Measurements from ENCODE around the gene CA9. TPM values are rescaled to one million over a fixed set of nuclear protein-coding genes. Genes with fewer than 3 reads are reported as not detected.

Gene CA9
- total RNA-seq, 1 experiment from 2014 or later: 8.5 TPM

DNA sequence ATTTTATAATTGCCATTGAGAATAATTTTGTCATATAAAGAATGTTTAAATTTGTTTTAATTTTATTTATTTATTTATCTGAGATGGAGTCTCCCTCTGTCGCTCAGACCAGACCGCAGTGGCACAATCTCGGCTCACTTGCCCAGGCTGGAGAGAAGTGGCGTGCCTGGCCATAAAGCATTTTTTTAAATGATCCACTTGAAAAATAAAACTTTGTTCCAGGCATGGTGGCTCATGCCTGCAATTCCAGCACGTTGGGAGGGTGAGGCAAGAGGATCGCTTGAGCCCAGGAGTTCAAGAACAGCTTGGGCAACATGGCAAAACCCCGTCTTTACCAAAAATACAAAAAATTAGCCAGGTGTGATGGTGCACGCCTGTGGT, 20.9 kb upstream of the CA9 start (continued):
- TF ChIP-seq REST (IDR thresholded peaks at IDR 0.05; ENCODE audit: low read depth) (no peak), ATF3 (IDR thresholded peaks at IDR 0.05) (no peak), RAD21 (IDR thresholded peaks at IDR 0.05; ENCODE audit: low read depth) (no peak), SIN3A (IDR thresholded peaks at IDR 0.05; ENCODE audit: low read depth) (no peak), ELF1 (IDR thresholded peaks at IDR 0.05; ENCODE audit: borderline replicate concordance, low read depth) (no peak), TCF7L2 (IDR thresholded peaks at IDR 0.05; ENCODE audit: borderline replicate concordance, extremely low read depth, insufficient read depth, insufficient read length) (no peak), ZFX (IDR thresholded peaks at IDR 0.05) (no peak), SP1 (IDR thresholded peaks at IDR 0.05; ENCODE audit: low read depth) (no peak), FOSL1 (IDR thresholded peaks at IDR 0.05; ENCODE audit: low read depth) (no peak)
- TF ChIP-seq, protein P1, sequence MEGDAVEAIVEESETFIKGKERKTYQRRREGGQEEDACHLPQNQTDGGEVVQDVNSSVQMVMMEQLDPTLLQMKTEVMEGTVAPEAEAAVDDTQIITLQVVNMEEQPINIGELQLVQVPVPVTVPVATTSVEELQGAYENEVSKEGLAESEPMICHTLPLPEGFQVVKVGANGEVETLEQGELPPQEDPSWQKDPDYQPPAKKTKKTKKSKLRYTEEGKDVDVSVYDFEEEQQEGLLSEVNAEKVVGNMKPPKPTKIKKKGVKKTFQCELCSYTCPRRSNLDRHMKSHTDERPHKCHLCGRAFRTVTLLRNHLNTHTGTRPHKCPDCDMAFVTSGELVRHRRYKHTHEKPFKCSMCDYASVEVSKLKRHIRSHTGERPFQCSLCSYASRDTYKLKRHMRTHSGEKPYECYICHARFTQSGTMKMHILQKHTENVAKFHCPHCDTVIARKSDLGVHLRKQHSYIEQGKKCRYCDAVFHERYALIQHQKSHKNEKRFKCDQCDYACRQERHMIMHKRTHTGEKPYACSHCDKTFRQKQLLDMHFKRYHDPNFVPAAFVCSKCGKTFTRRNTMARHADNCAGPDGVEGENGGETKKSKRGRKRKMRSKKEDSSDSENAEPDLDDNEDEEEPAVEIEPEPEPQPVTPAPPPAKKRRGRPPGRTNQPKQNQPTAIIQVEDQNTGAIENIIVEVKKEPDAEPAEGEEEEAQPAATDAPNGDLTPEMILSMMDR (IDR thresholded peaks at IDR 0.05 in 2 of 3, conservative IDR thresholded peaks at IDR 0.05 in 1 of 3; ENCODE audit: borderline replicate concordance in 1 of 3, insufficient read depth in 1 of 3, low read depth in 2 of 3, low read length in 2 of 3): no peak

Data from HCT116 (cell line).